GM12874 (cell line): ENCODE data around the gene BCAS1.
A peak's percentile ranks its signal among the peaks of the same experiment; 100 is the strongest.

Experiments
- CTCF ChIP-seq: IDR thresholded peaks from 2 replicates; pipeline ENCODE4 v1.5.1; 2011; ENCODE audit warnings: low read depth, mild to moderate bottlenecking, control low read depth, low read length, moderate library complexity; ENCODE audit not compliant: insufficient read depth

Gene BCAS1

GRCh38 chr20:53949319-53949839 is 121.0 kb downstream of the BCAS1 start:
- TF ChIP-seq CTCF = no peak

GRCh38 chr20:53948383-53949318 is 121.7 kb downstream of the BCAS1 start:
- TF ChIP-seq CTCF = no peak

GRCh38 chr20:53947501-53948195 is 122.7 kb downstream of the BCAS1 start:
- TF ChIP-seq CTCF = no peak

GRCh38 chr20:53946106-53946505 is 124.3 kb downstream of the BCAS1 start:
- no peak for TF ChIP-seq CTCF

GRCh38 chr20:53945478-53945877 is 124.9 kb downstream of the BCAS1 start:
- TF ChIP-seq CTCF = no peak

GRCh38 chr20:53944796-53945195 is 125.6 kb downstream of the BCAS1 start:
- no peak for TF ChIP-seq CTCF

- peak; percentile 46 for TF ChIP-seq CTCF
Observed at GRCh38 chr20:53943522-53944291, 126.7 kb downstream of the BCAS1 start.
